ENCODE results near the gene PLLP. TPM values are rescaled to one million over a fixed set of nuclear protein-coding genes. Genes with fewer than 3 reads are reported as not detected.

The PLLP gene
- total RNA-seq, 5 donors from 2014 or later (not counting 1 experiment from before 2014, with no cell fraction given): 1.4 to 4.3 (median 3.3) TPM

- CTCF ChIA-PET: interaction anchor here in 1 of 2 donors (0.6 kb wide), 1 partner anchor 98 kb away, joined by 3 read pairs; no protein-coding TSS in a partner anchor
- no peak for ATAC-seq (replicated peaks in 1 of 4)
- peak overlapping the region; percentile 81 to 93 (median 89) for H3K4me3 Mint-ChIP-seq
- DNase-seq: no peak
- H3K27ac ChIP-seq (ENCODE audit: low read length): peak overlapping the region; percentile 82
- H3K4me1 Mint-ChIP-seq: peaks cover 18 to 28% (median 23%) of the 10 kb centered on the region in 3 donors
- H3K9me3 ChIP-seq: no peaks in the 10 kb centered on the region
- peaks cover 2 to 28% of the 10 kb centered on the region in 2 donors for H3K36me3 ChIP-seq (ENCODE audit: control insufficient read depth in 2 of 2, extremely low read depth in 1 of 2, insufficient read depth in 1 of 2, low read length in 1 of 2)
- H3K27ac Mint-ChIP-seq: peak overlapping the region; percentile 94 to 97
- H3K9me3 Mint-ChIP-seq: no peaks in the 10 kb centered on the region
- POLR2A ChIA-PET: interaction anchor here in 1 of 2 donors (0.6 kb wide), 1 partner anchor 365 kb away, joined by 4 read pairs; no protein-coding TSS in a partner anchor
- WGBS (ENCODE audit: insufficient coverage): 2% methylated on average over 6 of the region's 9 CpGs
- peaks cover 2 to 17% of the 10 kb centered on the region in 2 experiments for H3K4me1 ChIP-seq (ENCODE audit: control insufficient read depth in 1 of 2, extremely low read depth in 1 of 2, insufficient read depth in 2 of 2, low read length in 2 of 2)
- H3K36me3 Mint-ChIP-seq: peaks cover 15% of the 10 kb centered on the region
- no peaks in the 10 kb centered on the region for H3K27me3 Mint-ChIP-seq
- H3K27me3 ChIP-seq (replicated peaks in 1 of 2; ENCODE audit: control insufficient read depth in 2 of 2, extremely low read depth in 1 of 2, insufficient read depth in 2 of 2, low read length in 1 of 2): no peaks in the 10 kb centered on the region
- H3K4me3 ChIP-seq (ENCODE audit: control insufficient read depth in 1 of 2, extremely low read depth in 1 of 2, low read length in 1 of 2): peak overlapping the region; percentile 49 to 68
Measured at GRCh38 chr16:57244463-57244766, 40.1 kb downstream of the PLLP start.

- Mint-ChIP-seq H3K4me1 (peaks cover 18 to 28% (median 23%) of the 10 kb centered on the region in 3 donors), H3K27me3 (no peaks in the 10 kb centered on the region), H3K9me3 (no peaks in the 10 kb centered on the region), H3K27ac (no peak overlapping the region), H3K36me3 (peaks cover 17% of the 10 kb centered on the region), H3K4me3 (peak overlapping the region in 1 of 3 donors; percentile 19)
- CTCF ChIA-PET: no interaction called here
- POLR2A ChIA-PET: no interaction called here
- peaks cover 0 to 20% of the 10 kb centered on the region in 2 donors for H3K36me3 ChIP-seq (ENCODE audit: control insufficient read depth in 2 of 2, extremely low read depth in 1 of 2, insufficient read depth in 1 of 2, low read length in 1 of 2)
- ATAC-seq (replicated peaks in 1 of 4) (no peak), DNase-seq (no peak)
- WGBS (ENCODE audit: insufficient coverage): 100% methylated on average over 2 of the region's 2 CpGs
- no peak overlapping the region for H3K27ac ChIP-seq (ENCODE audit: low read length)
- peaks cover 2 to 17% of the 10 kb centered on the region in 2 experiments for H3K4me1 ChIP-seq (ENCODE audit: control insufficient read depth in 1 of 2, extremely low read depth in 1 of 2, insufficient read depth in 2 of 2, low read length in 2 of 2)
- no peaks in the 10 kb centered on the region for H3K27me3 ChIP-seq (replicated peaks in 1 of 2; ENCODE audit: control insufficient read depth in 2 of 2, extremely low read depth in 1 of 2, insufficient read depth in 2 of 2, low read length in 1 of 2)
- H3K4me3 ChIP-seq (ENCODE audit: control insufficient read depth in 1 of 2, extremely low read depth in 1 of 2, low read length in 1 of 2): no peak overlapping the region
- H3K9me3 ChIP-seq: no peaks in the 10 kb centered on the region
Measured at GRCh38 chr16:57242650-57243049, 41.8 kb downstream of the PLLP start.

GRCh38 chr16:57240851-57241250 is 43.6 kb downstream of the PLLP start:
- DNase-seq (no peak), ATAC-seq (replicated peaks in 1 of 4) (no peak)
- H3K27ac Mint-ChIP-seq: peak overlapping the region in 1 of 2 donors; percentile 29
- peaks cover 2 to 17% of the 10 kb centered on the region in 2 experiments for H3K4me1 ChIP-seq (ENCODE audit: control insufficient read depth in 1 of 2, extremely low read depth in 1 of 2, insufficient read depth in 2 of 2, low read length in 2 of 2)
- H3K27me3 Mint-ChIP-seq: no peaks in the 10 kb centered on the region
- H3K27me3 ChIP-seq (replicated peaks in 1 of 2; ENCODE audit: control insufficient read depth in 2 of 2, extremely low read depth in 1 of 2, insufficient read depth in 2 of 2, low read length in 1 of 2): no peaks in the 10 kb centered on the region
- 96% methylated on average over 2 of the region's 2 CpGs for WGBS (ENCODE audit: insufficient coverage)
- CTCF ChIA-PET: interaction anchor here (0.5 kb wide), 2 partner anchors 14 to 43 kb away, joined by 3 to 4 read pairs; no protein-coding TSS in a partner anchor
- no peak overlapping the region for H3K4me3 ChIP-seq (ENCODE audit: control insufficient read depth in 1 of 2, extremely low read depth in 1 of 2, low read length in 1 of 2)
- H3K36me3 ChIP-seq (ENCODE audit: control insufficient read depth in 2 of 2, extremely low read depth in 1 of 2, insufficient read depth in 1 of 2, low read length in 1 of 2): peaks cover 0 to 11% of the 10 kb centered on the region in 2 donors
- H3K4me1 Mint-ChIP-seq: peaks cover 13 to 22% (median 19%) of the 10 kb centered on the region in 3 donors
- H3K36me3 Mint-ChIP-seq: peaks cover 20% of the 10 kb centered on the region
- no peaks in the 10 kb centered on the region for H3K9me3 Mint-ChIP-seq
- POLR2A ChIA-PET: interaction anchor here in 1 of 2 donors (0.6 kb wide), 1 partner anchor 496 kb away, joined by 3 read pairs; no protein-coding TSS in a partner anchor
- H3K4me3 Mint-ChIP-seq: no peak overlapping the region
- H3K27ac ChIP-seq (ENCODE audit: low read length): no peak overlapping the region
- no peaks in the 10 kb centered on the region for H3K9me3 ChIP-seq

- Mint-ChIP-seq H3K9me3 (no peaks in the 10 kb centered on the region), H3K4me1 (peaks cover 2 to 15% (median 7%) of the 10 kb centered on the region in 3 donors), H3K27ac (peak overlapping the region in 1 of 2 donors; percentile 43), H3K27me3 (no peaks in the 10 kb centered on the region), H3K36me3 (peaks cover 34% of the 10 kb centered on the region), H3K4me3 (no peak overlapping the region)
- H3K27ac ChIP-seq (ENCODE audit: low read length): no peak overlapping the region
- no peak for DNase-seq
- no CpG with 5 or more reads among the region's 2 CpGs for WGBS (ENCODE audit: insufficient coverage)
- peaks cover 0 to 5% of the 10 kb centered on the region in 2 experiments for H3K4me1 ChIP-seq (ENCODE audit: control insufficient read depth in 1 of 2, extremely low read depth in 1 of 2, insufficient read depth in 2 of 2, low read length in 2 of 2)
- no peaks in the 10 kb centered on the region for H3K27me3 ChIP-seq (replicated peaks in 1 of 2; ENCODE audit: control insufficient read depth in 2 of 2, extremely low read depth in 1 of 2, insufficient read depth in 2 of 2, low read length in 1 of 2)
- H3K36me3 ChIP-seq (ENCODE audit: control insufficient read depth in 2 of 2, extremely low read depth in 1 of 2, insufficient read depth in 1 of 2, low read length in 1 of 2): peaks cover 6 to 26% of the 10 kb centered on the region in 2 donors
- no peaks in the 10 kb centered on the region for H3K9me3 ChIP-seq
- H3K4me3 ChIP-seq (ENCODE audit: control insufficient read depth in 1 of 2, extremely low read depth in 1 of 2, low read length in 1 of 2): no peak overlapping the region
- ATAC-seq (replicated peaks in 1 of 4): no peak
- ChIA-PET CTCF (no interaction called here), POLR2A (no interaction called here)
Measured at GRCh38 chr16:57239107-57239506, 45.4 kb downstream of the PLLP start.

- CTCF ChIA-PET: no interaction called here
- POLR2A ChIA-PET: no interaction called here
Measured at GRCh38 chr16:57238682-57239081, 45.8 kb downstream of the PLLP start.

GRCh38 chr16:57236022-57236350 is 48.5 kb downstream of the PLLP start:
- Histone ChIP-seq H3K27me3 (replicated peaks in 1 of 2; ENCODE audit: control insufficient read depth in 2 of 2, extremely low read depth in 1 of 2, insufficient read depth in 2 of 2, low read length in 1 of 2) (no peaks in the 10 kb centered on the region), H3K36me3 (ENCODE audit: control insufficient read depth in 2 of 2, extremely low read depth in 1 of 2, insufficient read depth in 1 of 2, low read length in 1 of 2) (peaks cover 12 to 56% of the 10 kb centered on the region in 2 donors), H3K4me3 (ENCODE audit: control insufficient read depth in 1 of 2, extremely low read depth in 1 of 2, low read length in 1 of 2) (no peak overlapping the region), H3K9me3 (no peaks in the 10 kb centered on the region), H3K27ac (ENCODE audit: low read length) (no peak overlapping the region), H3K4me1 (ENCODE audit: control insufficient read depth in 1 of 2, extremely low read depth in 1 of 2, insufficient read depth in 2 of 2, low read length in 2 of 2) (no peaks in the 10 kb centered on the region)
- H3K27ac Mint-ChIP-seq: peak overlapping the region; percentile 12 to 28
- H3K9me3 Mint-ChIP-seq: no peaks in the 10 kb centered on the region
- POLR2A ChIA-PET: interaction anchor here in 1 of 2 donors (0.6 kb wide), 1 partner anchor 297 kb away, joined by 3 read pairs; no protein-coding TSS in a partner anchor
- no peaks in the 10 kb centered on the region for H3K27me3 Mint-ChIP-seq
- H3K36me3 Mint-ChIP-seq: peaks cover 55% of the 10 kb centered on the region
- ATAC-seq (replicated peaks in 1 of 4) (no peak), DNase-seq (no peak)
- peaks cover 0 to 8% (median 6%) of the 10 kb centered on the region in 3 donors for H3K4me1 Mint-ChIP-seq
- H3K4me3 Mint-ChIP-seq: no peak overlapping the region
- CTCF ChIA-PET: no interaction called here

More at GRCh38 chr16:57238682-57239081, 45.8 kb downstream of the PLLP start:
- Mint-ChIP-seq H3K4me3 (no peak overlapping the region), H3K4me1 (peaks cover 0 to 12% (median 6%) of the 10 kb centered on the region in 3 donors), H3K9me3 (no peaks in the 10 kb centered on the region), H3K27ac (peak overlapping the region in 1 of 2 donors; percentile 43), H3K27me3 (no peaks in the 10 kb centered on the region), H3K36me3 (peaks cover 39% of the 10 kb centered on the region)
- Histone ChIP-seq H3K36me3 (ENCODE audit: control insufficient read depth in 2 of 2, extremely low read depth in 1 of 2, insufficient read depth in 1 of 2, low read length in 1 of 2) (peaks cover 10 to 30% of the 10 kb centered on the region in 2 donors), H3K9me3 (no peaks in the 10 kb centered on the region), H3K4me1 (ENCODE audit: control insufficient read depth in 1 of 2, extremely low read depth in 1 of 2, insufficient read depth in 2 of 2, low read length in 2 of 2) (peaks cover 0 to under 1% of the 10 kb centered on the region in 2 experiments), H3K27me3 (replicated peaks in 1 of 2; ENCODE audit: control insufficient read depth in 2 of 2, extremely low read depth in 1 of 2, insufficient read depth in 2 of 2, low read length in 1 of 2) (no peaks in the 10 kb centered on the region), H3K4me3 (ENCODE audit: control insufficient read depth in 1 of 2, extremely low read depth in 1 of 2, low read length in 1 of 2) (no peak overlapping the region), H3K27ac (ENCODE audit: low read length) (no peak overlapping the region)
- DNase-seq (no peak), ATAC-seq (replicated peaks in 1 of 4) (no peak)
- WGBS (ENCODE audit: insufficient coverage): no CpG with 5 or more reads among the region's 2 CpGs

All from T-cell (primary cell).